GM12878 (cell line): ENCODE results near the gene RBMS1. TPM values are rescaled to one million over a fixed set of nuclear protein-coding genes. Genes with fewer than 3 reads are reported as not detected.

Experiments used
- ATAC-seq: fragments of 200-7000 bp; cut with Tn5 transposase; 3 replicates; pipeline ENCODE4 v1.9.1; 2020; ENCODE audit warnings: mild to moderate bottlenecking, moderate library complexity
- BruUV-seq: library from RNA; stranded (reverse); fragments of 400-500 nt; replicated peaks from 2 replicates; lab custom pipeline; 2021; lab: Mats Ljungman, UMichigan
- CTCF ChIA-PET: fragments of 300-600 bp; sonication (Branson Sonifier 250); formaldehyde crosslinking; extraction: SDS; loops from one replicate; lab custom pipeline; 2021; ENCODE audit warnings: inconsistent platforms; lab: Yijun Ruan, JAX
- POLR2A ChIA-PET: fragments of 350-600 bp; formaldehyde crosslinking; extraction: SDS; loops from one replicate; lab custom pipeline; 2021; ENCODE audit warnings: inconsistent platforms; lab: Charles Lee
- RAD21 ChIA-PET: fragments of 300-600 bp; sonication (Branson Sonifier 250); formaldehyde crosslinking; loops from one replicate; lab custom pipeline; 2023; ENCODE audit warnings: antibody characterized with exemption; ENCODE audit not compliant: unreplicated experiment; lab: Charles Lee
- SMC1A ChIA-PET: fragments of 300-600 bp; sonication (Branson Sonifier 250); formaldehyde crosslinking; loops from one replicate; lab custom pipeline; 2023; ENCODE audit not compliant: unreplicated experiment, uncharacterized antibody; lab: Charles Lee
- DNase-seq: peaks from one replicate; pipeline ENCODE4 v3.0.0-alpha.2; 2011; ENCODE audit warnings: low read depth, low spot score
- FAIRE-seq: peaks from 3 replicates; lab custom pipeline; 2011; peaks lifted over from hg19 to GRCh38; lab: Jason Lieb, UNC
- H2AFZ ChIP-seq: 2 replicates; pipeline ENCODE4 v1.6.0; 2011; ENCODE audit warnings: low read depth, low read length, control low read depth; ENCODE audit not compliant: control insufficient read depth
- H3K27ac ChIP-seq: 2 replicates; pipeline ENCODE4 v1.5.1; 2011; ENCODE audit warnings: control low read depth; ENCODE audit not compliant: control insufficient read depth, insufficient read depth
- H3K27me3 ChIP-seq, 2 experiments: replicated peaks in 1 of 2; 2 replicates each; pipeline versions ENCODE4 v1.6.0 to v1.6.1; 2011; ENCODE audit warnings: low read length in 1 of 2; ENCODE audit not compliant: control insufficient read depth in 2 of 2, insufficient read depth in 2 of 2
- H3K36me3 ChIP-seq, 2 experiments: 2 replicates each; pipeline ENCODE4 v1.5.1; 2011; ENCODE audit warnings: low read length in 1 of 2; ENCODE audit not compliant: control insufficient read depth in 2 of 2, insufficient read depth in 2 of 2
- H3K4me1 ChIP-seq: 2 replicates; pipeline ENCODE4 v1.6.1; 2011; ENCODE audit warnings: mild to moderate bottlenecking, low read length, moderate library complexity, mixed read lengths; ENCODE audit not compliant: control insufficient read depth, insufficient read depth
- H3K4me2 ChIP-seq: 2 replicates; pipeline ENCODE4 v1.6.0; 2011; ENCODE audit warnings: control low read depth; ENCODE audit not compliant: control insufficient read depth, insufficient read depth
- H3K4me3 ChIP-seq: fragments of 200-600 bp; sonication (generic); 2 replicates; pipeline ENCODE4 v1.5.1; 2016
- H3K79me2 ChIP-seq: 2 replicates; pipeline ENCODE4 v1.6.0; 2011; ENCODE audit warnings: low read length; ENCODE audit not compliant: control insufficient read depth, insufficient read depth
- H3K9ac ChIP-seq: 2 replicates; pipeline ENCODE4 v1.8.0; 2011; ENCODE audit warnings: low read length, control low read depth, mixed read lengths; ENCODE audit not compliant: control insufficient read depth, insufficient read depth
- H3K9me3 ChIP-seq: replicated peaks from 3 replicates; pipeline ENCODE4 v1.5.1; 2011; ENCODE audit warnings: mild to moderate bottlenecking, low read length; ENCODE audit not compliant: control insufficient read depth, insufficient read depth
- H4K20me1 ChIP-seq: 2 replicates; pipeline ENCODE4 v1.6.0; 2011; ENCODE audit not compliant: control insufficient read depth, insufficient read depth
- ATF7 ChIP-seq: fragments of 450-650 bp; IDR thresholded peaks from 2 replicates; pipeline ENCODE4 v1.6.1; 2016; ENCODE audit warnings: low read depth, mild to moderate bottlenecking
- BCL11A ChIP-seq: IDR thresholded peaks from 2 replicates; pipeline ENCODE4 v1.6.1; 2011; ENCODE audit warnings: low read depth, low read length
- CBX3 ChIP-seq: fragments of 200-600 bp; sonication (generic); IDR thresholded peaks from 2 replicates; pipeline ENCODE4 v1.6.1; 2016; ENCODE audit warnings: low read depth, borderline replicate concordance
- CEBPB ChIP-seq, 2 experiments: fragments of 150-350 bp in 1 of 2; IDR thresholded peaks; 2 replicates each; pipeline ENCODE4 v1.6.1; 2012 to 2014; ENCODE audit warnings: low read depth in 2 of 2, low read length in 2 of 2, borderline replicate concordance in 1 of 2, inconsistent platforms in 1 of 2
- EZH2 ChIP-seq: IDR thresholded peaks from 2 replicates; pipeline ENCODE4 v1.6.1; 2012; ENCODE audit warnings: low read depth, mild to moderate bottlenecking, control low read depth, inconsistent platforms, low read length, borderline replicate concordance; ENCODE audit not compliant: control insufficient read depth
- IKZF1 ChIP-seq: fragments of 450-650 bp; conservative IDR thresholded peaks from 2 replicates; pipeline ENCODE4 v1.6.1; 2017; ENCODE audit warnings: antibody characterized with exemption, mild to moderate bottlenecking
- MEF2A ChIP-seq: IDR thresholded peaks from 2 replicates; pipeline ENCODE4 v1.6.1; 2011; ENCODE audit warnings: low read depth, mild to moderate bottlenecking, low read length, moderate library complexity; ENCODE audit not compliant: insufficient read depth
- NFYB ChIP-seq: IDR thresholded peaks from 2 replicates; pipeline ENCODE4 v1.6.1; 2011; ENCODE audit warnings: low read depth, mild to moderate bottlenecking, low read length, improper control_type of control experiment, moderate library complexity; ENCODE audit not compliant: insufficient read depth
- POLR2AphosphoS2 ChIP-seq: IDR thresholded peaks from 2 replicates; pipeline ENCODE4 v1.6.1; 2011; ENCODE audit warnings: low read depth, mild to moderate bottlenecking, low read length, improper control_type of control experiment, moderate library complexity
- RAD21 ChIP-seq: IDR thresholded peaks from 2 replicates; pipeline ENCODE4 v1.6.1; 2011; ENCODE audit warnings: mild to moderate bottlenecking, low read depth, low read length, moderate library complexity; ENCODE audit not compliant: insufficient read depth
- RUNX3 ChIP-seq: IDR thresholded peaks from 2 replicates; pipeline ENCODE4 v1.6.1; 2012; ENCODE audit warnings: low read length, inconsistent platforms
- SMAD1 ChIP-seq: fragments of 450-650 bp; IDR thresholded peaks from 2 replicates; pipeline ENCODE4 v1.6.1; 2018; ENCODE audit warnings: mild to moderate bottlenecking, low read depth; ENCODE audit not compliant: partially characterized antibody
- TCF12 ChIP-seq: IDR thresholded peaks from 2 replicates; pipeline ENCODE4 v1.6.1; 2011; ENCODE audit warnings: low read depth, mild to moderate bottlenecking, low read length
- WRNIP1 ChIP-seq: IDR thresholded peaks from 2 replicates; pipeline ENCODE4 v1.6.1; 2011; ENCODE audit warnings: low read depth, low read length, improper control_type of control experiment, borderline replicate concordance
- ZBTB4 ChIP-seq: fragments of 450-650 bp; formaldehyde crosslinking; IDR thresholded peaks from 2 replicates; pipeline ENCODE4 v1.4.0; 2022; ENCODE audit warnings: mild to moderate bottlenecking, moderate library complexity
- ZNF274 ChIP-seq: IDR thresholded peaks from one replicate; pipeline ENCODE4 v1.8.0; 2011; ENCODE audit not compliant: insufficient read length, insufficient read depth
- WGBS: methylation state at CpG from one replicate; pipeline ENCODE4 v1.1.6; 2016; ENCODE audit warnings: low lambda C conversion rate; ENCODE audit not compliant: insufficient replicate concordance, insufficient coverage; ENCODE audit errors: missing lambda C conversion rate; 5-methylcytosine and 5-hydroxymethylcytosine counted together
- in situ Hi-C: fragments of 300-500 bp; cut with MboI; formaldehyde crosslinking; loops from 9 replicates; pipeline ENCODE4 v1.14.3; 2018; ENCODE audit warnings: mixed read lengths
- intact Hi-C: fragments of 100-400 bp; cut with micrococcal nuclease; formaldehyde crosslinking; loops from one replicate; pipeline ENCODE4 v1.14.2; 2022; ENCODE audit not compliant: unreplicated experiment
- polyA plus RNA-seq, 11 experiments: library from polyadenylated mRNA; depleted of rRNA in 4 of 11; unstranded in 6 of 11; stranded (reverse) in 5 of 11; fragments of >200 nt; fragmentation: Nextera tagmentation in 4 of 11; fragmentation: Illumina TruSeq in 1 of 11; extraction: Ambion mirVana in 4 of 11; extraction: Trizol in 1 of 11; gene quantifications; 1 replicate in 1 of 11; 2 replicates in 10 of 11; pipeline versions ENCODE4 v1.2.1 to v1.2.3, GENCODE V29; 2011 to 2016; ENCODE audit warnings: inconsistent platforms in 2 of 11, missing spikeins in 2 of 11, low read depth in 1 of 11
- total RNA-seq, 4 experiments: library from RNA; depleted of rRNA in 3 of 4; stranded (reverse); fragments of >200 nt in 3 of 4; fragmentation: Illumina TruSeq in 1 of 4; extraction: Trizol in 1 of 4; gene quantifications; 2 replicates each; pipeline versions ENCODE4 v1.2.1 to v1.2.3, GENCODE V29; 2013 to 2021

Gene RBMS1
- total and polyA plus RNA-seq, 10 of the 15 experiments (the other 5 are each of a cell fraction or from before 2014, with no cell fraction given), result 0.04 to 0.31 (median 0.17) TPM; not detected in 1

- 48% methylated on average over 4 of the region's 4 CpGs for WGBS
- ChIA-PET RAD21 (no interaction called here), CTCF (interaction anchor here (0.8 to 1.2 kb wide), 2 partner anchors 77 to 619 kb away, joined by 3 to 4 read pairs; no protein-coding TSS in a partner anchor), SMC1A (no interaction called here), POLR2A (no interaction called here)
- H3K4me2 ChIP-seq, result no peak overlapping the region
- no peaks in the 10 kb centered on the region for H4K20me1 ChIP-seq
- H3K27ac ChIP-seq, result no peak overlapping the region
- in situ Hi-C loops (no loop called here), intact Hi-C loops (no loop called here)
- no peaks in the 10 kb centered on the region for H3K79me2 ChIP-seq
- TF ChIP-seq MEF2A, result no peak
- TF ChIP-seq WRNIP1, result no peak
- TF ChIP-seq CEBPB (IDR thresholded peaks at IDR 0.05; ENCODE audit: borderline replicate concordance in 1 of 2, low read depth in 2 of 2, low read length in 2 of 2), result no peak
- no peak for TF ChIP-seq NFYB
- no peak overlapping the region for H2AFZ ChIP-seq
- DNase-seq (no peak), FAIRE-seq (no peak), ATAC-seq (no peak)
- no peaks in the 10 kb centered on the region for H3K36me3 ChIP-seq
- no peak overlapping the region for H3K4me3 ChIP-seq
- BruUV-seq, result no TSS peak
- H3K9ac ChIP-seq, result no peak overlapping the region
- no peaks in the 10 kb centered on the region for H3K9me3 ChIP-seq
- no peaks in the 10 kb centered on the region for H3K4me1 ChIP-seq
- H3K27me3 ChIP-seq, result no peaks in the 10 kb centered on the region
These were observed 141.7 kb downstream of the RBMS1 start for GRCh38 chr2:160351956-160352355.

GRCh38 chr2:160349306-160349705, 144.3 kb downstream of the RBMS1 start:
- H4K20me1 ChIP-seq, result no peaks in the 10 kb centered on the region
- H3K4me1 ChIP-seq, result no peaks in the 10 kb centered on the region
- ATAC-seq, result no peak
- no peaks in the 10 kb centered on the region for H3K79me2 ChIP-seq
- ChIA-PET SMC1A (no interaction called here), RAD21 (no interaction called here), POLR2A (no interaction called here), CTCF (no interaction called here)
- H3K4me2 ChIP-seq, result no peak overlapping the region
- H2AFZ ChIP-seq, result no peak overlapping the region
- no peak for DNase-seq
- no TSS peak for BruUV-seq
- in situ Hi-C loops (no loop called here), intact Hi-C loops (no loop called here)
- no peaks in the 10 kb centered on the region for H3K36me3 ChIP-seq
- H3K27me3 ChIP-seq, result no peaks in the 10 kb centered on the region
- H3K9ac ChIP-seq, result no peak overlapping the region
- 47% methylated on average over 2 of the region's 2 CpGs for WGBS
- FAIRE-seq, result no peak
- H3K4me3 ChIP-seq, result no peak overlapping the region
- H3K9me3 ChIP-seq, result no peaks in the 10 kb centered on the region
- no peak overlapping the region for H3K27ac ChIP-seq
- TF ChIP-seq ZBTB4 (CRISPR knock-in tag) (no peak), RAD21 (no peak), RUNX3 (no peak), BCL11A (no peak), TCF12 (no peak), ZNF274 (no peak), CEBPB (IDR thresholded peaks at IDR 0.05; ENCODE audit: borderline replicate concordance in 1 of 2, low read depth in 2 of 2, low read length in 2 of 2) (no peak), SMAD1 (no peak), POLR2AphosphoS2 (no peak), CBX3 (no peak), ATF7 (no peak), IKZF1 (no peak), EZH2 (no peak)
